OCI-LY1 (cell line): ENCODE results near the gene F7.

Source experiments
- H2AFZ ChIP-seq: fragments of 200-600 bp; sonication (generic), shearing (Covaris generic); 2 replicates; pipeline ENCODE4 v1.6.0; 2014; ENCODE audit warnings: antibody characterized with exemption, mild to moderate bottlenecking, low read length
- H3F3A ChIP-seq: fragments of 200-600 bp; sonication (generic), shearing (Covaris generic); 2 replicates; pipeline ENCODE4 v1.6.0; 2014; ENCODE audit warnings: mild to moderate bottlenecking, antibody characterized with exemption, low read length, moderate library complexity; ENCODE audit not compliant: insufficient read depth
- H3K27ac ChIP-seq: fragments of 200-600 bp; sonication (generic); 2 replicates; pipeline ENCODE4 v1.5.1; 2014; ENCODE audit warnings: low read length, mixed run types, mild to moderate bottlenecking, low read depth; ENCODE audit not compliant: poor library complexity, severe bottlenecking
- H3K27me3 ChIP-seq: fragments of 200-600 bp; sonication (generic); 2 replicates; pipeline ENCODE4 v1.6.0; 2014; ENCODE audit warnings: antibody characterized with exemption, mild to moderate bottlenecking, low read length, moderate library complexity; ENCODE audit not compliant: insufficient read depth
- H3K36me3 ChIP-seq: fragments of 200-600 bp; sonication (generic); 2 replicates; pipeline ENCODE4 v1.6.1; 2014; ENCODE audit warnings: mild to moderate bottlenecking, antibody characterized with exemption, low read length, moderate library complexity, mixed read lengths; ENCODE audit not compliant: insufficient read depth
- H3K4me1 ChIP-seq: fragments of 200-600 bp; sonication (generic); 2 replicates; pipeline ENCODE4 v1.5.1; 2014; ENCODE audit warnings: mild to moderate bottlenecking, low read length, moderate library complexity; ENCODE audit not compliant: insufficient read depth, severe bottlenecking
- H3K4me2 ChIP-seq: fragments of 200-600 bp; sonication (generic), shearing (Covaris generic); 2 replicates; pipeline ENCODE4 v1.6.1; 2014; ENCODE audit warnings: low read length
- H3K4me3 ChIP-seq: fragments of 200-600 bp; sonication (generic); 2 replicates; pipeline ENCODE4 v1.5.1; 2014; ENCODE audit warnings: low read length, low read depth, mild to moderate bottlenecking, mixed read lengths; ENCODE audit not compliant: poor library complexity, severe bottlenecking
- H3K79me2 ChIP-seq: fragments of 200-600 bp; shearing (Covaris generic); 2 replicates; pipeline ENCODE4 v1.6.1; 2016; ENCODE audit warnings: mixed run types, low read length, mixed read lengths; ENCODE audit not compliant: insufficient read depth
- H3K9ac ChIP-seq: fragments of 200-600 bp; sonication (generic), shearing (Covaris generic); 2 replicates; pipeline ENCODE4 v1.6.1; 2014; ENCODE audit warnings: mild to moderate bottlenecking, low read length, mixed read lengths
- H3K9me2 ChIP-seq: fragments of 200-600 bp; sonication (generic), shearing (Covaris generic); 2 replicates; pipeline ENCODE4 v1.6.1; 2014; ENCODE audit warnings: low read depth, mild to moderate bottlenecking, low read length, mixed read lengths
- H3K9me3 ChIP-seq: fragments of 200-600 bp; shearing (Covaris generic); 2 replicates; pipeline ENCODE4 v1.6.1; 2014; ENCODE audit warnings: low read length, mixed read lengths
- H4K20me1 ChIP-seq: fragments of 200-600 bp; sonication (generic), shearing (Covaris generic); 2 replicates; pipeline ENCODE4 v1.6.0; 2016; ENCODE audit warnings: mild to moderate bottlenecking, low read length; ENCODE audit not compliant: insufficient read depth
- EZH2 ChIP-seq: fragments of 200-600 bp; sonication (generic), shearing (Covaris generic); IDR thresholded peaks from 2 replicates; pipeline ENCODE4 v1.8.0; 2017; ENCODE audit warnings: borderline replicate concordance, mixed run types, mild to moderate bottlenecking, antibody characterized with exemption, low read length, moderate library complexity, mixed read lengths
- TF ChIP-seq, protein P1 (sequence below): fragments of 200-600 bp; sonication (generic), shearing (Covaris generic); IDR thresholded peaks from 2 replicates; pipeline ENCODE4 v1.5.1; 2017; ENCODE audit warnings: mild to moderate bottlenecking, antibody characterized with exemption, low read length, moderate library complexity, mixed read lengths

F7 gene

DNA sequence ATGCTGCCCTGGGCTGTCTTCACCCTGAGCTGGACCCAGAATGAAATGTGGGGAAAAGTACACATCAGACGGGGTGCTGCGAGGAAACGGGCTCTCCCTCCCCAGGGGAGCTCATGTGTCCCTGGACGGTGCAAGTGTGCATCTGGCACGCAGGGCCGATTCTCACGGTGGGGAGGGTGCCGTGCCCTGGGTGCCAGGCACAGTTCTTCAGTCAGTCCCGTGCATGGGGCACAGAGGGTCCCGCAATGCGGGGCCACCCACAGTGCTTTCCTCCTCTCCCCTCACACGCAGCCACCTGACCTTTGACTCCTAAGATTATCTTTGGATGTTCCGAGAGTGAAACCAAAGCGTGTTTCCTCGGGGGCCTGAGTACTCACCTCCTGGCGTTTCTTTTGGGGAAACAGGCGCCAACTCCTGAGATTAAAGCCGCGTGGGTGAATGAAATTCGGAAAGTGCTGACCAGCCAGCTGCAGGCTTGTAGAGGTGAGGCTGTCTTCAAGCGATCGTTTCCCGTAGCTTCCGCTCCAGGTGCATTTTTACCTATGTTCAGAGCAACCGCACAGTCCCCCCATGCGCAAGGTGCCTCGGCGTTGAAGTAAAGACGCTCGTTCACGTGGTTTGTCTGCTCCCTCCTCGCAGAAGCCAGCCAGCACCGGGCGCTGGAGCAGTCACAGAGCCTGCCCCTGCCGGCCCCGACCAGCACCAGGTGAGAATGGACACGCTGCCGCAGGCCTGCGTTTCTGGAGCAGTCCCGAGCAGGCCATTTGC, 17.5 kb upstream of the F7 start:
- no peaks in the 10 kb centered on the region for H3K79me2 ChIP-seq
- no peak overlapping the region for H3K4me2 ChIP-seq
- no peaks in the 10 kb centered on the region for H3K9me2 ChIP-seq
- TF ChIP-seq, protein P1, sequence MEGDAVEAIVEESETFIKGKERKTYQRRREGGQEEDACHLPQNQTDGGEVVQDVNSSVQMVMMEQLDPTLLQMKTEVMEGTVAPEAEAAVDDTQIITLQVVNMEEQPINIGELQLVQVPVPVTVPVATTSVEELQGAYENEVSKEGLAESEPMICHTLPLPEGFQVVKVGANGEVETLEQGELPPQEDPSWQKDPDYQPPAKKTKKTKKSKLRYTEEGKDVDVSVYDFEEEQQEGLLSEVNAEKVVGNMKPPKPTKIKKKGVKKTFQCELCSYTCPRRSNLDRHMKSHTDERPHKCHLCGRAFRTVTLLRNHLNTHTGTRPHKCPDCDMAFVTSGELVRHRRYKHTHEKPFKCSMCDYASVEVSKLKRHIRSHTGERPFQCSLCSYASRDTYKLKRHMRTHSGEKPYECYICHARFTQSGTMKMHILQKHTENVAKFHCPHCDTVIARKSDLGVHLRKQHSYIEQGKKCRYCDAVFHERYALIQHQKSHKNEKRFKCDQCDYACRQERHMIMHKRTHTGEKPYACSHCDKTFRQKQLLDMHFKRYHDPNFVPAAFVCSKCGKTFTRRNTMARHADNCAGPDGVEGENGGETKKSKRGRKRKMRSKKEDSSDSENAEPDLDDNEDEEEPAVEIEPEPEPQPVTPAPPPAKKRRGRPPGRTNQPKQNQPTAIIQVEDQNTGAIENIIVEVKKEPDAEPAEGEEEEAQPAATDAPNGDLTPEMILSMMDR = no peak
- no peak for TF ChIP-seq EZH2
- H3K36me3 ChIP-seq = no peaks in the 10 kb centered on the region
- peaks cover 20% of the 10 kb centered on the region for H3K27me3 ChIP-seq
- H3K4me1 ChIP-seq = no peaks in the 10 kb centered on the region
- H4K20me1 ChIP-seq = no peaks in the 10 kb centered on the region
- H2AFZ ChIP-seq = no peak overlapping the region
- H3K9ac ChIP-seq = no peak overlapping the region
- no peak overlapping the region for H3K4me3 ChIP-seq
- H3K27ac ChIP-seq = no peak overlapping the region
- H3F3A ChIP-seq = no peaks in the 10 kb centered on the region
- H3K9me3 ChIP-seq = no peaks in the 10 kb centered on the region

DNA sequence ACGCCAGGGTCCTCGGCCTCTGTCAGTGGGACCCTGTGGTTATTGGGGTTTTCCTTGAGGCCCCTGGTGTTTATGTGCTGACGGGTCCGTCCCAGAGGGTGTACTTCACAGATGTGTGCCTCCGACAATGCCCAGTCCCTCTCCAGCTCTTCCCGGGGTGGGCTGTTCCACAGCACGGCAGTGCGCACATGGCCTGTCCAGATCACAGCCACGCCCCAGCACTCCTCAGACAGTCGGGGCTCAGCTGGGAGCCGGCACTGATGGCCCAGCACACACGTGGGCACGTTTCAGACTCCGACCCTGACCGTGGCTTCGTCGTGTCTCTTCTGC, 16.9 kb upstream of the F7 start:
- H3K27me3 ChIP-seq = peaks cover 20% of the 10 kb centered on the region

GRCh38 chr13:113089693-113090414, 15.7 kb upstream of the F7 start:
- H3K27ac ChIP-seq = no peak overlapping the region
- H2AFZ ChIP-seq = no peak overlapping the region
- H3K36me3 ChIP-seq = no peaks in the 10 kb centered on the region
- H3K9ac ChIP-seq = no peak overlapping the region
- H3K79me2 ChIP-seq = no peaks in the 10 kb centered on the region
- no peak overlapping the region for H3K4me2 ChIP-seq
- H3K4me1 ChIP-seq = no peaks in the 10 kb centered on the region
- H4K20me1 ChIP-seq = no peaks in the 10 kb centered on the region
- no peak overlapping the region for H3K4me3 ChIP-seq
- no peaks in the 10 kb centered on the region for H3K9me3 ChIP-seq
- H3F3A ChIP-seq = no peaks in the 10 kb centered on the region
- no peaks in the 10 kb centered on the region for H3K9me2 ChIP-seq
- peaks cover 20% of the 10 kb centered on the region for H3K27me3 ChIP-seq
- TF ChIP-seq EZH2 = no peak
- TF ChIP-seq, protein P1 = no peak

More for the DNA sequence above, 16.9 kb upstream of the F7 start:
- Histone ChIP-seq H2AFZ (no peak overlapping the region), H4K20me1 (no peaks in the 10 kb centered on the region), H3K36me3 (no peaks in the 10 kb centered on the region), H3K79me2 (no peaks in the 10 kb centered on the region), H3K9ac (no peak overlapping the region), H3K9me2 (no peaks in the 10 kb centered on the region), H3K27ac (no peak overlapping the region), H3K4me3 (no peak overlapping the region), H3K9me3 (no peaks in the 10 kb centered on the region), H3K4me2 (no peak overlapping the region), H3K4me1 (no peaks in the 10 kb centered on the region), H3F3A (no peaks in the 10 kb centered on the region)
- TF ChIP-seq, protein P1 = no peak
- no peak for TF ChIP-seq EZH2
